Upper lobe of right lung (tissue), 1 donor: ENCODE data around the gene IDE. TPM values are rescaled to one million over a fixed set of nuclear protein-coding genes. Genes with fewer than 3 reads are reported as not detected.
"Not testable (repeated sequence)": the region's sequence is repeated elsewhere in the genome, so short reads cannot be mapped to it uniquely, and the experiment has no call there.

Experiments used
- ATAC-seq: fragments of 200-7000 bp; cut with Tn5 transposase; one replicate; pipeline ENCODE4 v1.9.1; 2020; ENCODE audit warnings: mild to moderate bottlenecking, moderate library complexity
- DNase-seq: peaks from one replicate; pipeline ENCODE4 v3.0.0-alpha.2; 2020
- H3K27ac ChIP-seq: fragments of 200-600 bp; one replicate; pipeline ENCODE4 v1.8.0; 2022
- H3K27me3 ChIP-seq: fragments of 200-600 bp; one replicate; pipeline ENCODE4 v1.8.0; 2022; ENCODE audit warnings: mild to moderate bottlenecking
- H3K36me3 ChIP-seq: fragments of 200-600 bp; one replicate; pipeline ENCODE4 v1.8.0; 2022
- H3K4me1 ChIP-seq: fragments of 200-600 bp; one replicate; pipeline ENCODE4 v1.8.0; 2022
- H3K4me3 ChIP-seq: fragments of 200-600 bp; one replicate; pipeline ENCODE4 v1.8.0; 2022; ENCODE audit warnings: mild to moderate bottlenecking
- H3K9me3 ChIP-seq: fragments of 200-600 bp; one replicate; pipeline ENCODE4 v1.8.0; 2022
- CTCF ChIP-seq: fragments of 200-600 bp; IDR thresholded peaks from one replicate; pipeline ENCODE4 v1.8.0; 2022; ENCODE audit warnings: antibody characterized with exemption
- intact Hi-C: fragments of 100-400 bp; cut with DNase I; formaldehyde crosslinking; loops from one replicate; pipeline ENCODE4 v1.11.0; 2022
- total RNA-seq: library from RNA; stranded (reverse); fragmentation: NEBNext Ultra II Directional; extraction: Animal tissue kit (Norgen Biotek cat#: 25700); gene quantifications from one replicate; pipeline ENCODE4 v1.2.1, GENCODE V29; 2021
- donor health status: DM: no; HTN: yes; CAD: no; lungs with severe emphysema.

IDE gene
- total RNA-seq, 1 donor from 2014 or later = 35.2 TPM

DNA sequence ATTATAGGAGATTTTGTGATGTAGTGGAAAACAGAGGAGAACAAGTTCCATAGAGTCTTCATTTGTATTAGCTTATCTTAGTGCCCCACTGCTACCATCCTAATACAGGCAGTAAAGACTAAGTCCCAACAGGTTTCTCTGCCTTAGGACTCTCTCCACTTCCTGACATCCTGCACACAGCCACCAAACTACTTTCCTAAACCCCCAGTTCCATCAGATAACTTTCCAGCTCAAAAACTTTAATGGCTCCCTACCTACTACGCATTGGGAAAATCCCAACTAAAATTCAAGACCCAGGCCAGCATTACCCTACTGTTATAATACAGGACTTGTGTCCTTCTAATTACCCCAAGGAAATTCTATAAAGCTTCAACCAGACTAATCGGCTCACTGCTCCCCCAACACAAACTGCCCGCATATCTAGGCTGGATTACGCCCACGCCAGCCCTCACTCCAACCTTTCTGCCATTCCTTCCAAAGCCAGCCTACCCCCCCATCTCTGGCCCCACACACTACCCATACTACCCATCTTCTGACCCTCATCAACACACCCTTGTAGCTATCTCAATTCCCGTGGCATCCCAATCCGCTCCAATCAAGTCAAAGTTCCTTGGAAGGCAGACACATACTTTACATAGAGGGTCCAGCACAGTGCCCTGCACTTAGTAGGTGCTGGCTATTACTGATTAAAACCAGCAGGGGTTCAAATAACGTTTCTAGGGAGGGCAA is 1.4 kb downstream of the IDE start:
- Histone ChIP-seq H3K27me3 (no peaks in the 10 kb centered on the region), H3K9me3 (no peaks in the 10 kb centered on the region), H3K27ac (peak overlapping the region; percentile 91), H3K36me3 (peaks cover 8% of the 10 kb centered on the region), H3K4me3 (peak overlapping the region; percentile 96), H3K4me1 (peaks cover 20% of the 10 kb centered on the region)
- DNase-seq (no peak), ATAC-seq (no peak)
- TF ChIP-seq CTCF = no peak
- intact Hi-C loops = loop anchor here (10.0 kb wide), 1 partner anchor 58 kb away; no protein-coding TSS in a partner anchor

DNA sequence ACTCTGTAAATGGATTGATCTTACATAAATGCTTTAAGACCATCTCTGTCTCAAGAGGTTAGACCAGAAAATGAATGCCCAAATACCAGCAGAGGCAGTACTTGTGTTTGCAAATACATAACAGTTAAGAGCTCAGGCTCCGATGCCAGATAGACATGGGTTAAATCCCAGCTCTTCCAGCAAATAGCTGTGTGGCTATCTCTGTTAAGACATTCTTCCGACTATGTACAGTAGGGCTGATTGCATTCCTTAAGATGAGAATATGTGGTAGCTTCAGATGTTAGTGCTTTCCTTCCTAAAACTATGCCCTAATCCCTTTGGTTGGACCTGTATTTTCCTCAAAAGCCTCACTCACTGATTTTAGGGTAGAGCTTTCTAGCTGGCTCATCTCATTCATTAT is 2.2 kb downstream of the IDE start:
- DNase-seq (no peak), ATAC-seq (no peak)
- intact Hi-C loops = loop anchor here (10.0 kb wide), 1 partner anchor 57 kb away; no protein-coding TSS in a partner anchor
- no peak for TF ChIP-seq CTCF
- H3K27me3 ChIP-seq = no peaks in the 10 kb centered on the region
- peaks cover 8% of the 10 kb centered on the region for H3K36me3 ChIP-seq
- H3K4me3 ChIP-seq = no peak overlapping the region
- H3K4me1 ChIP-seq = peaks cover 20% of the 10 kb centered on the region
- no peaks in the 10 kb centered on the region for H3K9me3 ChIP-seq
- no peak overlapping the region for H3K27ac ChIP-seq

DNA sequence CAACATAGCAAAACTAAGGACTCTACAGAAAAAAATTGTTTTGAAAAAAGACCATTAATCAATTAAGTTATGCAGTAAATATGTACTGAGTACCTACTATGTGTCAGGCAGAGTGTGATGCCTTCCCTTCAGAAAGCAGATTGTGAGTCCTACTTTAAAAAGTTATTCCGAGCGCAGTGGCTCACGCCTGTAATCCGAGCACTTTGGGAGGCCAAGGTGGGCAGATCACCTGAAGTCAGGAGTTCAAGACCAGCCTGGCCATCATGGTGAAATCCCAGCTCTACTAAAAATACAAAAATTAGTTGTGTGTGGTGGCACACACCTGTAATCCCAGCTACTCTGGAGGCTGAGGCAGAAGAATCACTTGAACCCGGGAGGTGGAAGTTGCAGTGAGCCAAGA is 4.2 kb downstream of the IDE start:
- not testable (repeated sequence) for DNase-seq, H3K9me3 ChIP-seq, H3K4me3 ChIP-seq, H3K27ac ChIP-seq, ATAC-seq, H3K27me3 ChIP-seq, H3K36me3 ChIP-seq
- H3K4me1 ChIP-seq = peaks cover 15% of the 10 kb centered on the region
- intact Hi-C loops = loop anchor here (10.0 kb wide), 1 partner anchor 55 kb away; no protein-coding TSS in a partner anchor

- peaks cover 8% of the 10 kb centered on the region for H3K36me3 ChIP-seq
- no peak for TF ChIP-seq CTCF
- H3K27me3 ChIP-seq = no peaks in the 10 kb centered on the region
- peaks cover 15% of the 10 kb centered on the region for H3K4me1 ChIP-seq
- no peaks in the 10 kb centered on the region for H3K9me3 ChIP-seq
- H3K27ac ChIP-seq = no peak overlapping the region
- ATAC-seq (no peak), DNase-seq (no peak)
- no peak overlapping the region for H3K4me3 ChIP-seq
- intact Hi-C loops = no loop called here
These were observed 4.8 kb downstream of the IDE start for GRCh38 chr10:92569071-92569470.

GRCh38 chr10:92567952-92568600 is 5.8 kb downstream of the IDE start:
- Histone ChIP-seq H3K36me3 (peaks cover 8% of the 10 kb centered on the region), H3K4me1 (peaks cover 15% of the 10 kb centered on the region), H3K27ac (no peak overlapping the region), H3K4me3 (no peak overlapping the region), H3K9me3 (no peaks in the 10 kb centered on the region), H3K27me3 (no peaks in the 10 kb centered on the region)
- intact Hi-C loops = no loop called here
- DNase-seq = no peak
- ATAC-seq = peak; percentile 62
- TF ChIP-seq CTCF = no peak

DNA sequence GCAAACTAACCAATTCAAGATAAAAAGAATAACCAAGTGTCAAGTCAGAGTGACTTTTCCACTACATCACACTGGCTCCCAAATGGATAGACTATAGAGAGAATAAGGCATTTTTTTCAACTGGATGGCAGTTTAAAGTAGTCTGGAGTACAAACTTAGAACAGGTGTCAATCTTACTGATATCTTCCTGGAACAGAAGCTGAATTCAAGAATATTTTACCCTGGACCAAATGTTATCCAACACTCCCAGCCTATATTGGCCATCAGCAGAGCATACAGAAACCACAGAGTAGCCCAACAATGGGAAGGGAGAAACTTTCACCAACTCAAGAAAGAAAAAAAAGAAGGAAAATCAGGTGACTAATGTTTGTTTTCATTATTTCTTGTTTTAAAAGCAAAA is 11.5 kb downstream of the IDE start:
- DNase-seq (no peak), ATAC-seq (no peak)
- Histone ChIP-seq H3K36me3 (peaks cover 23% of the 10 kb centered on the region), H3K27me3 (no peaks in the 10 kb centered on the region), H3K9me3 (no peaks in the 10 kb centered on the region), H3K4me3 (no peak overlapping the region), H3K27ac (no peak overlapping the region), H3K4me1 (no peaks in the 10 kb centered on the region)
- no peak for TF ChIP-seq CTCF
- intact Hi-C loops = no loop called here
